GM10847 (cell line): ENCODE results near the gene PPDPF.

Source experiments
- POLR2A ChIP-seq: IDR thresholded peaks from 2 replicates; pipeline ENCODE4 v1.6.1; 2011; ENCODE audit not compliant: insufficient read length; ENCODE audit errors: extremely low read depth

The PPDPF gene

DNA sequence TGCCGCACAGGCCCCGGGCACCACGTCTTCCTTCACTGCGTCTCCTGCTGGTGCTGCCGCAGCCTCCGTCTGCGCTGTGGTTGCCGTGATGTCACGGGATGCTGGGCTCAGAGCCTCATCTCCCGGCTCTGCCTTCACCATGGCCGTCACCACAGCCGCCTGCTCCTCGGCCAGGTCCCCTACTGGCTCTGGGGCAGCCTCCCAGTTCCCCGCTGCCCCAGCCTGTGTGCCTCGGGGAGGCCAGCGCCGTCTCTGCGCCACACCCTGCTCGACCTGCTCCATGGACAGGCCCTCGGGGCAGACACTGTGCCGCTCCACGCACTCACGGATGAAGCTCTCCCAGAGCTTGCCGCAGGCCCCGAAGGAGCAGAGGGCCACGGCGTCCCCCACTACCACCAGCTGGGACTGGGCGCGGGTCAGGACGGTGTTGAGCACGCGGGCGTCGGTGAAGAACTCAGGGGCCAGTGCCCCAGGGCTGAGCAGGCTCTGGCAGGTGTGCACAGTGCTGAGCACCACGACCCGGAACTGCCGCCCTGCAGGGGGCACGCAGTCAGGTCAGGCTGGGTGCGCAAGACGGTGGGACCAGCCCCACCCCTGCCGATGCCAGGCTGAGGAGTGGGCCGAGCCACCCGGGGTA lies 45.3 kb downstream of the PPDPF start:
- no peak for TF ChIP-seq POLR2A

DNA sequence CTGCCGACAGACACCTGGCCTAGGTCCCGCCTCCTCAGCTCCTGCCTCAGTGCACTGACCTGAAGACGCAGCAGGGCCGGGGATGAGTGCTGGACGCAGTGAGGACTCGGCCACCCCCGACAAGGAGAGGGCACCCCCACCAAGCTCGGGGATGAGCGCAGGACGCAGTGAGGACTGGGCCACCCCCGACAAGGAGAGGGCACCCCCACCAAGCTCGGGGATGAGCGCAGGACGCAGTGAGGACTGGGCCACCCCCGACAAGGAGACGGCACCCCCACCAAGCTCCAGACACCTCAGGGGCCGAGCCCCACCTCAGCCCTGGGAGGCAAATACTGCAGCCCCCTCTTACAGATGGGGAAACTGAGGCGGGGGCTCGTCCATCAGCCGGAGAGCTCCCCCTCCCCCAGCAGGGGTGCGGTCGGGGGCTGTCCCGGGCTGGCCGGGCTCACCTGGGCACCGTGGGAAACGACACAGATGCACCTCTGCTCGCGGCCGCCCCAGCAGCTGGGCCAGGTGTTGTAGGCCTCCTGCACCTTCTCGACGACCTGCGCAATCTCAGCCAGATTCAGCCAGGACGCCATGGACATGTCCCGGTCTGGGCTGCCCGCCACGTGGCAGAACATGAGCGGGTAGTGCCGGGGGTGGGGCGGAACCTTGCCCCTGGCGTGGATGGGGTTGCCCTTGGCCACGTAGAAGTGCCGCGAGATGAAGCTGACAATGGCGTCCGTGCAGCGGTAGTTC lies 46.0 kb downstream of the PPDPF start:
- TF ChIP-seq POLR2A, result no peak

DNA sequence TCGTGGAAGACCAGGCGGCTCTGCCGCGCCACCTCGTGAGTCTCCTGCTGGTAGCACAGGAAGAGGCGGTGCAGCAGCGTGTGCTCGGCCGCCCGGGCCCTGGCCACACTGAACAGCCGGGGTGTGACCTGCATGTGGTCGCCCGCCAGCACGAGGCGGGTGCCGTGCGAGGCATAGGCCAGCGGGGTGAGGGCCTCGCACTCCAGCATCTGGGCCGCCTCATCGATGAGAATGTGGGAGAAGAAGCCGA lies 46.5 kb downstream of the PPDPF start:
- no peak for TF ChIP-seq POLR2A

DNA sequence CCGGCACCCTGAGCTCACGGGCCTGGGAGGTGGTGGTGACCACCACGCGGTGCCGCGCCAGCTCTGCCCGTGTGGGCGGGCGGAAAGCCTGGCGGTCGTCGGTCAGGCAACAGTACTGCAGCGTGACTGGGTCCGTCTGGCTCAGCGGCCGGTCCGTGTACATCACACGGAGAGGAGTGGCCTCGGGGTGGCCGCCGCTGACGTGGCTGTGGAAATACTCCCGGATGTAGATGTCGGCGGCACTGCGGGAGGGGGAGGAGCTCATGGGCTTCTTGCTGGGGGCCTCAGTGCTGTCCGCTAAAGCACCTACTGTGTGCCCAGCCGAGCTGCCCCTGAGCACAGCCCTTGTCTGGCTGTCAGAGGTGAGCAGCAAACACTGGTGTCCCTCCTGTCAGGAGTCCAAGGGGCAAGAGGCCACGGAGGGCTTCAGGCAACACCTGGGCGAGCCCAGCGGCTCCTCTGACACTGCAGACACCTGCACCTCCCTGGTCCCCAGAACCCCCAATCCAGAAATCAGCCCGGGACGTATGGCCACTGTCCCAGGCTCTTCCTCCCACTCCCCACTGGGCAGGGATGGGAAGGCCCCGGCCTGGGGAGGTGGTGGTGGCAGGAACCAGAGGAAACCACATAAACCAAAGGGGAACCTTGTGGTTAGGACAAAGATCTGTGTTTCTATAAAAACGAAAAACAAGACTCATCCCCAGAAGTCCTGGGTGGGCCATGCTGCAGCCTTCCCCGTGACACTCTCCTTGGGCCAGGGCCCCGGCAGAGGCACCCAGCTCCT lies 47.0 kb downstream of the PPDPF start:
- TF ChIP-seq POLR2A, result no peak

DNA sequence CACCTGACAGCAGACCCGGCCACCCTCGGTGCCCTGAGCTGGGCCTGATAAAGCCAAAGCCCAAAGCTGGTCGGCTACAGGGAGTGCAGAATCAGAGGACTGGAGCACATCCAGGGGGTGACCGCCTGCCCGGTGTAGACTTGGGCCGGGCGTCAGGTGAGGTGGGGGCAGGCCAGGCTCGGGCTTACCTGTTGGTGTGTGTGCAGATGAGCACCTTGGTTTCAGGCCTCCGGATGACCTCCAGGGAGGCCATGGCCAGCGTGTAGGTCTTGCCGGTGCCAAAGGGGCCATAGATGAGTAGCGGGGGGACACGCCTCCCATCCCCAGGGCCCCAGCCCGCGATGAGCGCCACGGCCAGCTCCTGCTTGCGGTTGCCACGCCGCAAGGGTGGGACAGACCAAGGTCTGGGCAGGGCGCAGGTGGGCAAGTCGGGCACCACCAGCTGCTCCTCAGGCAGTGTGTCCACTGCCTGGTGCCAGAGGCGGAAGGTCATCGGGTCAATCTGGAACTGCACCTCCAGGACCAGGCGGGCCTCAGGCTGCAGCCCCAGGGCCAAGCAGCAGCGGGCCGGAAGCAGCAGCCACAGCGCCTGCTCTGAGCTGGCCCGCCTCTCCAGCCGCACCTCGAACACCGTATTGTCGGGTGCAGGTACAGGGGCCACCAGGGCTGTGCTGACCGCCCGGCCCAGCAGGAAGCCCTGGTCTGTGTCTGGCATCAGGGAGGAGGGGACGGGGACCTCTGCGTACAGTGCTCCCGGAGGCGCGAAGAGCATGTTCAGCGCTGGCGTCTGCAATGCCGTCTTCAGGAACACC lies 47.8 kb downstream of the PPDPF start:
- no peak for TF ChIP-seq POLR2A

DNA sequence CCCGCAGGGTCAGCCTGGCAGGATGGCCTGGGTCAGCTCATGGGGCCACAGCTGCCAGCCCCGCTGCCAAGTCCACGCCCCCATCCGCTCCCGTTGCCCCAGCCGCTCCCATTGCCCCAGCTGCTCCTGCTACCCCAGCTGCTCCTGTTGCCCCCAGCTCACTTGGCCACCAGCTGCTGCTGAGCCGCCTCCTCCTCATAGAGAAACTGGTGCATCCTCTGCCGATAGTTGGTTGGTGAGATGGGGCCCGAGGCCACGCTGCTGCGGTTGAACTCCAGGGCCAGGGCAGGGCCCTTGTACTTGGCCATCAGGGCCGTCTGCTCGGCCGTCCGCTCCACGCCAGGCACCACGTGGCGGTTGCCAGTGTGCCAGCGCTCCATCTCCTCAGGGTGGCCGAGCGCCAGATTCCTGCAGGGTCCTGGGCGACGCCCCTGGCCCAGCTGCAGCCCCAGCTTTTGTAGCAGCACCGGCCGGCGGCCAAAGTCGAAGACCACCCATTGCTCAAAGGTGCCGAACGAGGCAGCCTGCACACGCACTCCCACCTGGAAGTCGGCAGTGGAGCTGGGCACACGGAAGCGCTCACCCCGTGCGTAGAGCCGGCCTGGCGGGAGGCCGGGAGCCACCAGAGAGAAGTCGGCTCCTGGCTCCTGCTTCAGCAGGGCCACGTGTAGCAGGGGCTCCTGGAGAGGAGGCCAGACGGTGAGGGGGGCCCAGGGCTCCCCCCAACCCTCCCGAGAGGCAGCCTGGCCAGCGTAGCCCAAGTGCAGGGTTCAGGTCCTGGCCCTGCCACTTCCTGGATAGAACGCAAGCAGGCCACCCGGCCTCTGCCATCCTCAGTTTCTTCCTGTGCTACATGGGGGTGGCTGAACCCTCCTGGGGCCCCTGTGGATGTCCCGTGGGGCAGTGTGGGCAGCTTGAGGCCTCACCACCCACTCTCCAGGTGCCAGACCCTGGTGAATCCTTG lies 48.7 kb downstream of the PPDPF start:
- TF ChIP-seq POLR2A, result no peak

DNA sequence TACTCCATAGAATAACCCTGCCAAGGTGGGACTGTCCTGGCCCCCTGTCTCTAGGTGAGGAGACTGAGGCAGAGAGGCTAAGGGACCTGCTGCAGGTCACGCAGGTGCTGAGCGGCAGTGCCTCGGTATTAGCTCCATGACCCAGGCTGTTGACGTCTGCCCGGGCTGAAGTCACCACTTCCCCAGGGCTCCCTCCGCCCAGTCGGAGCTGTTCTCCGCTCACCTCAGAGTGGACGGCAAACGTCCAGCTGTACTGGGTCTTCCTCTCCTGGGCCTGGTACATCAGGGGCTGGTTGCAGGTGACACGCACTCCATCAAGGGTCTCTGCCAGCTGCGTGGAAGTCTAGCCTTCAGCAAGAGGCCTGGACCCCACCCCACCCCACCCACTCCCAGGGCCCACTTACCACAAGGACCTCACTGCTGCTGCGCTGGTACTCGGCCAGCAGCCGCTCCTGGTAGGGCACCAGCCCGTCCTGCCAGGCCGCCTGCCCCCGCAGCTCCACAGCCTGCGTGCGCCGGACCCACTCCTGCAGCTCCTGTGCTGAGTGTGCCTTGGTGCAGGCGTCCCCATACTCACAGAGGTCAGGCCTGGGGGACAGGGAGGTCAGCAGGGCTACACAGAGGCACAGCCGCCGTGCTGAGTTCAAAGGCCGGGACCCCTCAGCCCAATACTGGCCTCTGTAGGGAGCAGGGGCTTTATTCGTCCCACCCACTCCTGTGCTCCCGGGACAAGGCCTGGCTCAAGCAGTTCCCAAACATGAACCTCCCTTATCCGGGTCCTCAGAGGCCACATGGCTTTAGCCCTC lies 49.9 kb downstream of the PPDPF start:
- TF ChIP-seq POLR2A, result no peak
